H1 (cell line): ENCODE measurements around the gene PDE8B. TPM values are rescaled to one million over a fixed set of nuclear protein-coding genes. Genes with fewer than 3 reads are reported as not detected.

Experiments
- CTCF ChIA-PET: fragments of 300-600 bp; sonication (Branson Sonifier 250); formaldehyde crosslinking; loops from one replicate; lab custom pipeline; 2021; ENCODE audit not compliant: partially characterized antibody; lab: Charles Lee
- POLR2A ChIA-PET: fragments of 300-600 bp; sonication (Branson Sonifier 250); formaldehyde crosslinking; loops from one replicate; lab custom pipeline; 2021; ENCODE audit warnings: inconsistent platforms; ENCODE audit not compliant: partially characterized antibody; lab: Charles Lee
- DNase-seq, 2 experiments: peaks; one replicate each; pipeline versions ENCODE4 v3.0.0 to v3.0.0-alpha.2; 2010 to 2022; ENCODE audit warnings: low spot score in 2 of 2, low read depth in 1 of 2, mixed read lengths in 1 of 2
- FAIRE-seq: peaks from 2 replicates; lab custom pipeline; 2011; peaks lifted over from hg19 to GRCh38; lab: Jason Lieb, UNC
- H2AFZ ChIP-seq: 2 replicates; pipeline ENCODE4 v1.8.1; 2012; ENCODE audit warnings: low read length, inconsistent platforms
- H2AK5ac ChIP-seq: 2 replicates; pipeline ENCODE4 v1.6.1; 2013; ENCODE audit warnings: low read depth, low read length
- H2BK120ac ChIP-seq: replicated peaks from 2 replicates; pipeline ENCODE3; 2013; ENCODE audit warnings: low read depth, low read length, inconsistent platforms
- H2BK12ac ChIP-seq: 2 replicates; pipeline ENCODE4 v1.6.1; 2013; ENCODE audit warnings: low read depth, low read length
- H2BK15ac ChIP-seq: 2 replicates; pipeline ENCODE4 v1.6.1; 2013; ENCODE audit warnings: low read length
- H2BK20ac ChIP-seq: 2 replicates; pipeline ENCODE4 v1.6.1; 2013; ENCODE audit warnings: low read length
- H2BK5ac ChIP-seq: 2 replicates; pipeline ENCODE4 v1.6.1; 2013; ENCODE audit warnings: low read depth, low read length
- H3K14ac ChIP-seq: 2 replicates; pipeline ENCODE4 v1.6.1; 2013; ENCODE audit warnings: inconsistent platforms; ENCODE audit not compliant: insufficient read length
- H3K18ac ChIP-seq: 2 replicates; pipeline ENCODE4 v1.6.1; 2013; ENCODE audit warnings: low read length; ENCODE audit errors: extremely low read depth
- H3K23ac ChIP-seq: 2 replicates; pipeline ENCODE4 v1.6.1; 2013; ENCODE audit warnings: inconsistent platforms; ENCODE audit not compliant: insufficient read length
- H3K23me2 ChIP-seq: 2 replicates; pipeline ENCODE4 v1.6.1; 2013; ENCODE audit warnings: low read depth, low read length
- H3K27ac ChIP-seq: 2 replicates; pipeline ENCODE4 v1.6.1; 2011; ENCODE audit warnings: low read depth, low read length, inconsistent platforms
- H3K27me3 ChIP-seq, 4 experiments: replicated peaks in 1 of 4; 1 replicate in 1 of 4; 2 replicates in 3 of 4; pipeline versions ENCODE4 v1.6.1 to v1.8.1; 2011 to 2013; ENCODE audit warnings: low read length in 3 of 4, mild to moderate bottlenecking in 3 of 4, inconsistent platforms in 2 of 4, mixed read lengths in 2 of 4, moderate library complexity in 1 of 4; ENCODE audit not compliant: control insufficient read depth in 3 of 4, insufficient read depth in 3 of 4; ENCODE audit errors: extremely low read depth in 1 of 4
- H3K36me3 ChIP-seq, 4 experiments: 2 replicates each; pipeline versions ENCODE4 v1.6.1 to v1.8.1; 2011 to 2013; ENCODE audit warnings: mild to moderate bottlenecking in 4 of 4, low read length in 3 of 4, moderate library complexity in 2 of 4, control low read depth in 1 of 4, inconsistent platforms in 1 of 4; ENCODE audit not compliant: insufficient read depth in 4 of 4, control insufficient read depth in 2 of 4
- H3K4ac ChIP-seq: replicated peaks from 2 replicates; pipeline ENCODE3; 2013; ENCODE audit warnings: low read length, low read depth, mixed read lengths, inconsistent platforms; ENCODE audit not compliant: insufficient read length
- H3K4me1 ChIP-seq, 4 experiments: replicated peaks in 1 of 4; 1 replicate in 1 of 4; 2 replicates in 3 of 4; pipeline versions ENCODE4 v1.6.1 to v1.8.1; 2011 to 2013; ENCODE audit warnings: low read length in 3 of 4, inconsistent platforms in 2 of 4, mixed read lengths in 1 of 4; ENCODE audit not compliant: insufficient read depth in 4 of 4, control insufficient read depth in 3 of 4
- H3K4me2 ChIP-seq, 2 experiments: 2 replicates each; pipeline versions ENCODE4 v1.6.1 to v1.8.1; 2011 to 2013; ENCODE audit warnings: low read depth in 2 of 2, low read length in 2 of 2, control low read depth in 1 of 2, inconsistent platforms in 1 of 2, mild to moderate bottlenecking in 1 of 2; ENCODE audit not compliant: insufficient read depth in 1 of 2
- H3K4me3 ChIP-seq, 4 experiments: fragments of 200-600, 300-600 bp in 1 of 4; sonication (generic), shearing (Covaris generic), sonication (Bioruptor Twin) in 1 of 4; 2 replicates each; pipeline versions ENCODE4 v1.5.1 to v1.8.1; 2011 to 2016; ENCODE audit warnings: low read length in 4 of 4, low read depth in 3 of 4, control low read depth in 2 of 4, inconsistent platforms in 2 of 4, mild to moderate bottlenecking in 2 of 4, mixed read lengths in 1 of 4, moderate library complexity in 1 of 4; ENCODE audit not compliant: insufficient read depth in 2 of 4; ENCODE audit errors: extremely low read depth in 1 of 4
- H3K56ac ChIP-seq: replicated peaks from 2 replicates; pipeline ENCODE3; 2013; ENCODE audit warnings: low read depth, mild to moderate bottlenecking, mixed read lengths, low read length, inconsistent platforms; ENCODE audit not compliant: insufficient read length
- H3K79me1 ChIP-seq: 2 replicates; pipeline ENCODE4 v1.6.1; 2013; ENCODE audit warnings: low read depth, low read length, control low read depth
- H3K79me2 ChIP-seq, 2 experiments: 2 replicates each; pipeline versions ENCODE4 v1.6.1 to v1.8.1; 2012 to 2013; ENCODE audit warnings: low read length in 2 of 2, mild to moderate bottlenecking in 2 of 2, inconsistent platforms in 1 of 2; ENCODE audit not compliant: insufficient read depth in 2 of 2, control insufficient read depth in 1 of 2
- H3K9ac ChIP-seq, 4 experiments: replicated peaks in 1 of 4; 1 replicate in 1 of 4; 2 replicates in 3 of 4; pipeline versions ENCODE4 v1.6.1 to v1.8.1; 2011 to 2013; ENCODE audit warnings: low read depth in 3 of 4, low read length in 3 of 4, control low read depth in 2 of 4, mild to moderate bottlenecking in 2 of 4, moderate library complexity in 2 of 4, inconsistent platforms in 1 of 4; ENCODE audit errors: extremely low read depth in 1 of 4
- H3K9me3 ChIP-seq, 2 experiments: 2 replicates each; pipeline versions ENCODE4 v1.6.1 to v1.8.1; 2012 to 2013; ENCODE audit warnings: mild to moderate bottlenecking in 2 of 2, moderate library complexity in 2 of 2, control low read depth in 1 of 2, inconsistent platforms in 1 of 2, low read depth in 1 of 2, low read length in 1 of 2, mixed read lengths in 1 of 2; ENCODE audit not compliant: insufficient read depth in 2 of 2
- H4K20me1 ChIP-seq, 2 experiments: replicated peaks in 1 of 2; 2 replicates each; pipeline versions ENCODE3 to v1.8.1; 2011 to 2013; ENCODE audit warnings: inconsistent platforms in 2 of 2, low read length in 2 of 2, mild to moderate bottlenecking in 1 of 2; ENCODE audit not compliant: insufficient read depth in 2 of 2, control insufficient read depth in 1 of 2
- H4K5ac ChIP-seq: 2 replicates; pipeline ENCODE4 v1.6.1; 2013; ENCODE audit warnings: low read length, low read depth, mixed read lengths, inconsistent platforms; ENCODE audit not compliant: insufficient read length
- H4K8ac ChIP-seq: 2 replicates; pipeline ENCODE4 v1.8.0; 2013; ENCODE audit warnings: mild to moderate bottlenecking, moderate library complexity, low read length, inconsistent platforms; ENCODE audit not compliant: insufficient read depth; ENCODE audit errors: extremely low read depth
- H4K91ac ChIP-seq: replicated peaks from 2 replicates; pipeline ENCODE3; 2013; ENCODE audit warnings: low read length, mixed read lengths, inconsistent platforms; ENCODE audit not compliant: insufficient read length
- SP2 ChIP-seq: IDR thresholded peaks from 2 replicates; pipeline ENCODE4 v1.6.1; 2012; ENCODE audit warnings: mild to moderate bottlenecking, low read length, inconsistent platforms
- WGBS, 2 experiments: shearing (Covaris generic) in 1 of 2; methylation state at CpG; one replicate each; pipeline versions ENCODE4 v1.1.6 to v1.1.7; 2013 to 2015; ENCODE audit warnings: low lambda C conversion rate in 2 of 2, mixed read lengths in 2 of 2, inconsistent platforms in 1 of 2, low coverage in 1 of 2, missing lambda C conversion rate in 1 of 2; ENCODE audit not compliant: insufficient replicate concordance in 2 of 2, insufficient coverage in 1 of 2, insufficient read length in 1 of 2; ENCODE audit errors: extremely low coverage in 1 of 2, missing lambda C conversion rate in 1 of 2; 5-methylcytosine and 5-hydroxymethylcytosine counted together
- polyA plus RNA-seq, 7 experiments: library from polyadenylated mRNA; depleted of rRNA in 3 of 7; stranded (reverse) in 5 of 7; unstranded in 2 of 7; fragments of >200 nt in 5 of 7; fragments of 200-250 nt in 2 of 7; gene quantifications; 1 replicate in 5 of 7; 2 replicates in 1 of 7; 4 replicates in 1 of 7; pipeline versions ENCODE4 v1.2.1 to v1.2.3, GENCODE V29; 2011 to 2013; ENCODE audit warnings: missing spikeins in 2 of 7, mixed read lengths in 2 of 7
- total RNA-seq: library from RNA; stranded (reverse); fragmentation: NEBNext Ultra II Directional; extraction: Animal tissue kit (Norgen Biotek cat#: 25700); gene quantifications from 2 replicates; pipeline ENCODE4 v1.2.1, GENCODE V29; 2021

The PDE8B gene
- total and polyA plus RNA-seq, 2 of the 8 experiments (the other 6 are each of a cell fraction or from before 2014, with no cell fraction given), result 0.32 to 1.1 TPM

DNA sequence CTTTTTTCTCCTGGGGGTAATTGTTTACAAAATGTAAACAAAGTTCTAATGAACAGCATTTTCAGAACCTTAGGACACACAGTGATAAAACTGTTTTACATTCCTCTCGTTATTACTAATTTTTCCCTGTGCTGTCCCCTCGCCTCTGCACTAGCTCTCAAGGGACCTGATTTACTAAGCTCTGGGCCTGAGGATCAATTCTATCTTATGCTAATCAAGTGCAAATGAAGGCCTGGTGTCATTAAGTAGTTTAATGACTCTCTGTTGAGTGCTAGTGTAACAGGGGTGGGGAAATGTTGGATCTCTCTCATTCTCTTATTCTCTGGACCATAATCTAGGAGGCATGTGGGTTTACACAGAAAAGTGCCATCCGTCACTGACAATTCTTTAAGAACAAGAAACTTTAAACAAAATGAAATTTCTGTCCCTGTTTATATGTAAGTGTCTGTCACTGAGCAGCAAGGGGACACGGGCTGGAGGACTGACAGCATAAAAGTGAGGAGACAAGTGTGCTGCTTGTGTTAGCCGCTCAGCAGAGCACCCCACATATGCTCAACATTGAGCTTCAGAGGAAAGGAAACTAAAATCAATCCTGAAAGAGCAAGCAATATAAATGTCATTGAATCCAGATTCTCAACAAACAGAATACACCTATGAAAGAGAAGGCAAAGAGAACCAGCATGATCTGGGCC is 166.3 kb downstream of the PDE8B start:
- Histone ChIP-seq H3K4ac (no peak overlapping the region), H3K4me2 (no peak overlapping the region), H3K23me2 (no peaks in the 10 kb centered on the region), H3K36me3 (no peaks in the 10 kb centered on the region; a peak in 1 of 8 replicates), H3K23ac (no peak overlapping the region), H3K56ac (no peak overlapping the region), H3K27me3 (no peaks in the 10 kb centered on the region), H2BK20ac (no peak overlapping the region), H3K9me3 (no peaks in the 10 kb centered on the region), H3K79me2 (no peaks in the 10 kb centered on the region), H3K18ac (no peak overlapping the region), H4K5ac (no peak overlapping the region), H2BK12ac (no peak overlapping the region), H2BK5ac (no peak overlapping the region), H2BK120ac (no peak overlapping the region), H2BK15ac (no peak overlapping the region), H4K91ac (no peak overlapping the region), H3K79me1 (no peaks in the 10 kb centered on the region), H3K4me1 (peaks cover 0 to 12% (median 6%) of the 10 kb centered on the region in 4 experiments; a peak in 2 of 7 replicates), H3K4me3 (no peak overlapping the region), H3K14ac (no peak overlapping the region), H4K20me1 (no peaks in the 10 kb centered on the region), H2AFZ (no peak overlapping the region), H2AK5ac (no peak overlapping the region), H4K8ac (no peak overlapping the region), H3K27ac (no peak overlapping the region), H3K9ac (no peak overlapping the region)
- FAIRE-seq (peak; percentile 39), DNase-seq (no peak)
- CTCF ChIA-PET, result interaction anchor here (0.8 to 4.1 kb wide), 4 partner anchors 8 to 97 kb away, joined by 3 to 19 read pairs (median 3); no protein-coding TSS in a partner anchor
- 67% methylated on average over 5 of the region's 5 CpGs; no CpG with 5 or more reads in 1 of the 2 experiments for WGBS, 2 experiments
- POLR2A ChIA-PET, result interaction anchor here (1.0 kb wide), 1 partner anchor 12 kb away, joined by 4 read pairs; no protein-coding TSS in a partner anchor
- TF ChIP-seq SP2, result no peak
